IMR-90 (cell line): ENCODE results near the gene CROCC2. TPM values are rescaled to one million over a fixed set of nuclear protein-coding genes. Genes with fewer than 3 reads are reported as not detected.

Source experiments
- ATAC-seq: fragments of 200-7000 bp; cut with Tn5 transposase; 2 replicates; pipeline ENCODE4 v1.9.1; 2020; ENCODE audit warnings: low read depth, mild to moderate bottlenecking, moderate library complexity
- BruUV-seq: library from RNA; stranded (reverse); fragments of 400-500 nt; replicated peaks from 2 replicates; lab custom pipeline; 2021; lab: Mats Ljungman, UMichigan
- CTCF ChIA-PET: fragments of 300-600 bp; formaldehyde crosslinking; extraction: SDS; loops from one replicate; lab custom pipeline; 2021; ENCODE audit warnings: antibody characterized with exemption; lab: Yijun Ruan, JAX
- POLR2A ChIA-PET: fragments of 300-600 bp; sonication (Branson Sonifier 250); formaldehyde crosslinking; loops from one replicate; lab custom pipeline; 2022; ENCODE audit warnings: antibody characterized with exemption; ENCODE audit not compliant: unreplicated experiment; lab: Charles Lee
- DNase-seq: peaks from one replicate; pipeline ENCODE4 v3.0.0; 2013
- H2AFZ ChIP-seq: replicated peaks from 2 replicates; pipeline ENCODE3; 2013; ENCODE audit warnings: low read length, mild to moderate bottlenecking; ENCODE audit not compliant: poor library complexity
- H2AK5ac ChIP-seq: 2 replicates; pipeline ENCODE4 v1.6.1; 2013; ENCODE audit warnings: low read depth, low read length, inconsistent platforms
- H2AK9ac ChIP-seq: replicated peaks from 2 replicates; pipeline ENCODE3; 2013; ENCODE audit warnings: mild to moderate bottlenecking, low read depth, low read length, moderate library complexity; ENCODE audit not compliant: poor library complexity
- H2BK120ac ChIP-seq: 2 replicates; pipeline ENCODE4 v1.6.1; 2013; ENCODE audit warnings: low read depth, low read length, inconsistent platforms
- H2BK15ac ChIP-seq: 3 replicates; pipeline ENCODE4 v1.6.1; 2013; ENCODE audit warnings: low read depth, low read length, inconsistent platforms
- H2BK20ac ChIP-seq: 2 replicates; pipeline ENCODE4 v1.6.1; 2013; ENCODE audit warnings: low read depth, mild to moderate bottlenecking, inconsistent platforms, low read length, moderate library complexity
- H2BK5ac ChIP-seq: 2 replicates; pipeline ENCODE4 v1.6.1; 2013; ENCODE audit warnings: mild to moderate bottlenecking, low read depth, low read length, inconsistent platforms; ENCODE audit not compliant: poor library complexity, severe bottlenecking
- H3K14ac ChIP-seq: replicated peaks from 2 replicates; pipeline ENCODE4 v1.6.1; 2013; ENCODE audit warnings: low read depth, low read length, inconsistent platforms
- H3K18ac ChIP-seq: 2 replicates; pipeline ENCODE4 v1.6.1; 2013; ENCODE audit warnings: low read depth, low read length, control low read depth
- H3K23ac ChIP-seq: 2 replicates; pipeline ENCODE4 v1.6.1; 2013; ENCODE audit warnings: low read depth, low read length, inconsistent platforms
- H3K27ac ChIP-seq: 2 replicates; pipeline ENCODE4 v1.5.1; 2013; ENCODE audit warnings: mild to moderate bottlenecking, control low read depth, low read length; ENCODE audit not compliant: insufficient read depth
- H3K27me3 ChIP-seq: 2 replicates; pipeline ENCODE4 v1.6.1; 2013; ENCODE audit warnings: low read length; ENCODE audit not compliant: control insufficient read depth, insufficient read depth
- H3K36me3 ChIP-seq: 2 replicates; pipeline ENCODE4 v1.6.1; 2013; ENCODE audit warnings: low read length, mixed read lengths; ENCODE audit not compliant: control insufficient read depth, insufficient read depth
- H3K4ac ChIP-seq: 2 replicates; pipeline ENCODE4 v1.6.1; 2013; ENCODE audit warnings: low read depth, low read length, inconsistent platforms
- H3K4me1 ChIP-seq: 2 replicates; pipeline ENCODE4 v1.6.1; 2013; ENCODE audit warnings: low read length, mixed read lengths; ENCODE audit not compliant: control insufficient read depth, insufficient read depth
- H3K4me2 ChIP-seq: 2 replicates; pipeline ENCODE4 v1.6.1; 2013; ENCODE audit warnings: low read depth, mild to moderate bottlenecking, control low read depth, low read length, moderate library complexity
- H3K4me3 ChIP-seq: 2 replicates; pipeline ENCODE4 v1.5.1; 2013; ENCODE audit warnings: low read depth, mild to moderate bottlenecking, control low read depth, low read length, moderate library complexity; ENCODE audit not compliant: insufficient read depth
- H3K56ac ChIP-seq: 2 replicates; pipeline ENCODE4 v1.6.1; 2013; ENCODE audit warnings: low read length, inconsistent platforms; ENCODE audit not compliant: insufficient read depth; ENCODE audit errors: extremely low read depth
- H3K79me1 ChIP-seq, 2 experiments: 2 replicates each; pipeline ENCODE4 v1.6.1; 2013; ENCODE audit warnings: low read length in 2 of 2, inconsistent platforms in 1 of 2, low read depth in 1 of 2
- H3K9ac ChIP-seq: 2 replicates; pipeline ENCODE4 v1.6.1; 2013; ENCODE audit warnings: low read depth, low read length, control low read depth
- H3K9me1 ChIP-seq: 2 replicates; pipeline ENCODE4 v1.6.1; 2013; ENCODE audit warnings: low read length, inconsistent platforms; ENCODE audit not compliant: insufficient read depth
- H3K9me3 ChIP-seq: 2 replicates; pipeline ENCODE4 v1.6.1; 2013; ENCODE audit warnings: low read length; ENCODE audit not compliant: control insufficient read depth, insufficient read depth
- H4K20me1 ChIP-seq: 2 replicates; pipeline ENCODE4 v1.6.1; 2013; ENCODE audit warnings: low read length, inconsistent platforms; ENCODE audit not compliant: insufficient read depth
- H4K5ac ChIP-seq: 2 replicates; pipeline ENCODE4 v1.6.1; 2013; ENCODE audit warnings: mild to moderate bottlenecking, low read depth, low read length, control low read depth
- H4K8ac ChIP-seq, 2 experiments: 2 replicates each; pipeline ENCODE4 v1.6.1; 2013; ENCODE audit warnings: low read depth in 2 of 2, low read length in 2 of 2, control low read depth in 1 of 2, inconsistent platforms in 1 of 2
- H4K91ac ChIP-seq: 2 replicates; pipeline ENCODE4 v1.6.1; 2013; ENCODE audit warnings: low read depth, low read length, inconsistent platforms; ENCODE audit not compliant: insufficient read depth
- MAFK ChIP-seq: IDR thresholded peaks from 2 replicates; pipeline ENCODE4 v1.6.1; 2012; ENCODE audit warnings: low read depth, low read length, improper control_type of control experiment
- MAZ ChIP-seq: IDR thresholded peaks from 2 replicates; pipeline ENCODE4 v1.6.1; 2012; ENCODE audit warnings: low read depth, mild to moderate bottlenecking, low read length, improper control_type of control experiment, moderate library complexity, borderline replicate concordance
- MXI1 ChIP-seq: IDR thresholded peaks from 2 replicates; pipeline ENCODE4 v1.6.1; 2012; ENCODE audit warnings: low read depth, mild to moderate bottlenecking, low read length, moderate library complexity, borderline replicate concordance
- POLR2A ChIP-seq: IDR thresholded peaks from 2 replicates; pipeline ENCODE4 v1.6.1; 2012; ENCODE audit warnings: mild to moderate bottlenecking, low read depth, low read length
- RCOR1 ChIP-seq: IDR thresholded peaks from 2 replicates; pipeline ENCODE4 v1.6.1; 2012; ENCODE audit warnings: mild to moderate bottlenecking, low read length, improper control_type of control experiment; ENCODE audit not compliant: insufficient replicate concordance
- WGBS, 2 experiments: methylation state at CpG; one replicate each; pipeline versions ENCODE4 v1.1.5 to v1.1.7; 2013; ENCODE audit warnings: missing lambda C conversion rate in 2 of 2; ENCODE audit not compliant: insufficient read length in 1 of 2; ENCODE audit errors: extremely low coverage in 2 of 2; 5-methylcytosine and 5-hydroxymethylcytosine counted together
- dilution Hi-C: fragments of 300-500 bp; cut with HindIII; formaldehyde crosslinking; loops from one replicate; pipeline ENCODE4 v1.14.3; 2018; ENCODE audit warnings: low sequenced_read_pairs; ENCODE audit not compliant: unreplicated experiment
- in situ Hi-C: fragments of 300-500 bp; cut with MboI; formaldehyde crosslinking; loops from 3 replicates; pipeline ENCODE4 v1.14.3; 2019; ENCODE audit warnings: low sequenced_read_pairs, inconsistent platforms, mixed read lengths
- intact Hi-C: fragments of 100-400 bp; cut with micrococcal nuclease; formaldehyde crosslinking; loops from 2 replicates; pipeline ENCODE4 v1.10.0; 2022
- polyA plus RNA-seq, 3 experiments: library from polyadenylated mRNA; depleted of rRNA; stranded (reverse); fragments of >200 nt; gene quantifications; 2 replicates each; pipeline ENCODE4 v1.2.3, GENCODE V29; 2012; ENCODE audit warnings: low replicate concordance in 1 of 3
- total RNA-seq: library from RNA; depleted of rRNA; stranded (reverse); fragments of >200 nt; gene quantifications from 2 replicates; pipeline ENCODE4 v1.2.3, GENCODE V29; 2012
- TF ChIP-seq, protein P1 (sequence below): conservative IDR thresholded peaks from 2 replicates; pipeline ENCODE4 v1.5.1; 2012; ENCODE audit warnings: mild to moderate bottlenecking, low read depth, low read length, improper control_type of control experiment

The CROCC2 gene
- total and polyA plus RNA-seq, 2 of the 4 experiments (the other 2 are of a cell fraction): not detected

GRCh38 chr2:240929364-240930095, 23.4 kb downstream of the CROCC2 start:
- Histone ChIP-seq H2BK20ac (no peak overlapping the region), H4K20me1 (no peaks in the 10 kb centered on the region), H3K27me3 (peaks cover 23% of the 10 kb centered on the region), H3K14ac (no peak overlapping the region), H3K4me3 (no peak overlapping the region), H3K9me3 (no peaks in the 10 kb centered on the region), H3K56ac (no peak overlapping the region), H4K5ac (no peak overlapping the region), H3K18ac (no peak overlapping the region), H3K4me1 (peaks cover 1% of the 10 kb centered on the region; the same call in 1 of the 2 replicates), H4K8ac (no peak overlapping the region), H2BK120ac (no peak overlapping the region), H3K4me2 (no peak overlapping the region), H2AK9ac (no peak overlapping the region), H3K23ac (no peak overlapping the region), H2AK5ac (no peak overlapping the region), H2AFZ (peak overlapping the region; percentile 8), H3K9me1 (no peaks in the 10 kb centered on the region), H3K36me3 (no peaks in the 10 kb centered on the region), H2BK15ac (no peak overlapping the region), H4K91ac (no peak overlapping the region), H2BK5ac (no peak overlapping the region), H3K9ac (no peak overlapping the region), H3K27ac (no peak overlapping the region), H3K79me1 (no peaks in the 10 kb centered on the region), H3K4ac (no peak overlapping the region)
- no peak for ATAC-seq
- ChIA-PET CTCF (no interaction called here), POLR2A (no interaction called here)
- 100% methylated on average over 1 of the region's 10 CpGs; no CpG with 5 or more reads in 1 of the 2 experiments for WGBS, 2 experiments
- in situ Hi-C loops: no loop called here
- no TSS peak for BruUV-seq
- dilution Hi-C loops: no loop called here
- intact Hi-C loops: no loop called here
- TF ChIP-seq, protein P1, sequence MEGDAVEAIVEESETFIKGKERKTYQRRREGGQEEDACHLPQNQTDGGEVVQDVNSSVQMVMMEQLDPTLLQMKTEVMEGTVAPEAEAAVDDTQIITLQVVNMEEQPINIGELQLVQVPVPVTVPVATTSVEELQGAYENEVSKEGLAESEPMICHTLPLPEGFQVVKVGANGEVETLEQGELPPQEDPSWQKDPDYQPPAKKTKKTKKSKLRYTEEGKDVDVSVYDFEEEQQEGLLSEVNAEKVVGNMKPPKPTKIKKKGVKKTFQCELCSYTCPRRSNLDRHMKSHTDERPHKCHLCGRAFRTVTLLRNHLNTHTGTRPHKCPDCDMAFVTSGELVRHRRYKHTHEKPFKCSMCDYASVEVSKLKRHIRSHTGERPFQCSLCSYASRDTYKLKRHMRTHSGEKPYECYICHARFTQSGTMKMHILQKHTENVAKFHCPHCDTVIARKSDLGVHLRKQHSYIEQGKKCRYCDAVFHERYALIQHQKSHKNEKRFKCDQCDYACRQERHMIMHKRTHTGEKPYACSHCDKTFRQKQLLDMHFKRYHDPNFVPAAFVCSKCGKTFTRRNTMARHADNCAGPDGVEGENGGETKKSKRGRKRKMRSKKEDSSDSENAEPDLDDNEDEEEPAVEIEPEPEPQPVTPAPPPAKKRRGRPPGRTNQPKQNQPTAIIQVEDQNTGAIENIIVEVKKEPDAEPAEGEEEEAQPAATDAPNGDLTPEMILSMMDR: no peak
- TF ChIP-seq MAFK (no peak), MAZ (no peak), POLR2A (no peak), RCOR1 (no peak), MXI1 (no peak)
- DNase-seq: no peak
